ENCODE results near the gene NDUFB7.
"Not testable (repeated sequence)": the region's sequence is repeated elsewhere in the genome, so short reads cannot be mapped to it uniquely, and the experiment has no call there.

Gene NDUFB7

GRCh38 chr19:14571695-14572490 is at the start of gene NDUFB7:
Gene NDUFB7, minus strand, starts transcription at chr19:14572066. Its CDS starts 66 bp downstream, at chr19:14572000.
- DNase-seq (ENCODE audit: low read depth) = peak; percentile 93

GRCh38 chr19:14619404-14619803 is 47.5 kb upstream of the NDUFB7 start:
- DNase-seq (ENCODE audit: low read depth) = no peak

GRCh38 chr19:14616407-14616806 is 44.5 kb upstream of the NDUFB7 start:
- DNase-seq (ENCODE audit: low read depth) = no peak

GRCh38 chr19:14615623-14616022 is 43.8 kb upstream of the NDUFB7 start:
- DNase-seq (ENCODE audit: low read depth) = no peak

- DNase-seq (ENCODE audit: low read depth) = no peak
Observed at GRCh38 chr19:14614099-14614412, 42.2 kb upstream of the NDUFB7 start.

- DNase-seq (ENCODE audit: low read depth) = not testable (repeated sequence)
Observed at GRCh38 chr19:14613399-14614098, 41.7 kb upstream of the NDUFB7 start.

- DNase-seq (ENCODE audit: low read depth) = no peak
Observed at GRCh38 chr19:14612657-14613056, 40.8 kb upstream of the NDUFB7 start.

- not testable (repeated sequence) for DNase-seq (ENCODE audit: low read depth)
Observed at GRCh38 chr19:14612242-14612641, 40.4 kb upstream of the NDUFB7 start.

GRCh38 chr19:14611051-14611450 is 39.2 kb upstream of the NDUFB7 start:
- no peak for DNase-seq (ENCODE audit: low read depth)

GRCh38 chr19:14606627-14607026 is 34.8 kb upstream of the NDUFB7 start:
- DNase-seq (ENCODE audit: low read depth) = no peak

GRCh38 chr19:14603990-14604387 is 32.1 kb upstream of the NDUFB7 start:
- DNase-seq (ENCODE audit: low read depth) = no peak

- no peak for DNase-seq (ENCODE audit: low read depth)
Observed at GRCh38 chr19:14599548-14600147, 27.8 kb upstream of the NDUFB7 start.

- no peak for DNase-seq (ENCODE audit: low read depth)
Observed at GRCh38 chr19:14595558-14595957, 23.7 kb upstream of the NDUFB7 start.

GRCh38 chr19:14589433-14589832 is 17.6 kb upstream of the NDUFB7 start:
- DNase-seq (ENCODE audit: low read depth) = not testable (repeated sequence)

- peak; percentile 54 for DNase-seq (ENCODE audit: low read depth)
Observed at GRCh38 chr19:14585187-14585586, 13.3 kb upstream of the NDUFB7 start.

- not testable (repeated sequence) for DNase-seq (ENCODE audit: low read depth)
Observed at GRCh38 chr19:14584372-14584771, 12.5 kb upstream of the NDUFB7 start.

GRCh38 chr19:14582894-14583340 is 11.1 kb upstream of the NDUFB7 start, which contains the start of gene CLEC17A:
Gene CLEC17A, plus strand, starts transcription at chr19:14583084. Its CDS starts 77 bp downstream, at chr19:14583161.
- DNase-seq (ENCODE audit: low read depth) = no peak

GRCh38 chr19:14580623-14581237 is 8.9 kb upstream of the NDUFB7 start:
- DNase-seq (ENCODE audit: low read depth) = no peak

GRCh38 chr19:14577885-14578427 is 6.1 kb upstream of the NDUFB7 start:
- DNase-seq (ENCODE audit: low read depth) = no peak

- no peak for DNase-seq (ENCODE audit: low read depth)
Observed at GRCh38 chr19:14577264-14577663, 5.4 kb upstream of the NDUFB7 start.

- no peak for DNase-seq (ENCODE audit: low read depth)
Observed at GRCh38 chr19:14576363-14576762, 4.5 kb upstream of the NDUFB7 start.

- DNase-seq (ENCODE audit: low read depth) = no peak
Observed at GRCh38 chr19:14575428-14575980, 3.6 kb upstream of the NDUFB7 start.

All from EH (cell line).